ENCODE measurements around the gene SLC25A22.

DNA sequence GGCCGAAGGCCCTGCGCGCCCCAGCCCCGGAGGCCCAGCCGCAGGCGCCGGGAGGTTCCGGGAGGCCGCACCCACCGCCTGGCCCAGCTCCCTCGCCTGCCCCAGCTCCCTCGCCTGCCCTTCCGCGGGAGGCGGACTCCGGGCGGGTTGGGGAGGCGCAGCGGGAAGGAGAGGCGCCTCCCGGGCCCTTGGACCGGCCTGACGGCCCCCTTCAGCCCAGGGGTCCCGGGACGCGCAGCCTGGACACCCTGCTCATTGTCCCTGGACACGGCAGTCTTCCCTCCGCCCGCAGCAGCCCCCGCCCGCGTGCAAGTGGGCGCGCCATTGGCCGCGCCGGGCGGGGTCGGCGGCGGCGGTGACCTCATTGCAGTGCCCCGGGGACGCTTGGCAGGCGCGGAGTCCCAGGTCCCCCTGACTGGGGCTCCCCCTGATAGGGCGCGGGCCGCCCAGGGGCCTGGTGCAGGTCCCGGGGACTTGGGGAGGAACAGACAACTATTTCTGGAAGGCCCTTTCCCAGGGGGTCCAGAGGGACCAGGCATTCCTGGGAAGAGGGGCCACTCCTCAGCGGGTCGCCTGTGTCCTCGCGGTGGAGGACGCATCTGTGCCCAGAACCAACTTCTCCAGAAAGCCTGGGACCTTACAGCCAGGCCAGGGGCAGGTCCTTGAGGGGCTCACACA is 35.2 kb upstream of the SLC25A22 start:
- TF ChIP-seq EZH2 (IDR thresholded peaks at IDR 0.05; ENCODE audit: low read depth) = no peak
- TF ChIP-seq, protein P1, sequence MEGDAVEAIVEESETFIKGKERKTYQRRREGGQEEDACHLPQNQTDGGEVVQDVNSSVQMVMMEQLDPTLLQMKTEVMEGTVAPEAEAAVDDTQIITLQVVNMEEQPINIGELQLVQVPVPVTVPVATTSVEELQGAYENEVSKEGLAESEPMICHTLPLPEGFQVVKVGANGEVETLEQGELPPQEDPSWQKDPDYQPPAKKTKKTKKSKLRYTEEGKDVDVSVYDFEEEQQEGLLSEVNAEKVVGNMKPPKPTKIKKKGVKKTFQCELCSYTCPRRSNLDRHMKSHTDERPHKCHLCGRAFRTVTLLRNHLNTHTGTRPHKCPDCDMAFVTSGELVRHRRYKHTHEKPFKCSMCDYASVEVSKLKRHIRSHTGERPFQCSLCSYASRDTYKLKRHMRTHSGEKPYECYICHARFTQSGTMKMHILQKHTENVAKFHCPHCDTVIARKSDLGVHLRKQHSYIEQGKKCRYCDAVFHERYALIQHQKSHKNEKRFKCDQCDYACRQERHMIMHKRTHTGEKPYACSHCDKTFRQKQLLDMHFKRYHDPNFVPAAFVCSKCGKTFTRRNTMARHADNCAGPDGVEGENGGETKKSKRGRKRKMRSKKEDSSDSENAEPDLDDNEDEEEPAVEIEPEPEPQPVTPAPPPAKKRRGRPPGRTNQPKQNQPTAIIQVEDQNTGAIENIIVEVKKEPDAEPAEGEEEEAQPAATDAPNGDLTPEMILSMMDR (conservative IDR thresholded peaks at IDR 0.05) = no peak
